Kidney epithelial cell (primary cell): ENCODE results near the gene KATNAL1. TPM values are rescaled to one million over a fixed set of nuclear protein-coding genes. Genes with fewer than 3 reads are reported as not detected.

ENCODE experiments used
- DNase-seq: peaks from one replicate; pipeline ENCODE4 v3.0.0-alpha.2; 2010; ENCODE audit warnings: low read depth
- H3K27me3 ChIP-seq: 2 replicates; pipeline ENCODE4 v1.6.0; 2011; ENCODE audit warnings: low read length; ENCODE audit not compliant: control insufficient read depth, insufficient read depth
- H3K36me3 ChIP-seq: 2 replicates; pipeline ENCODE4 v1.5.1; 2011; ENCODE audit warnings: low read length; ENCODE audit not compliant: control insufficient read depth, insufficient read depth
- H3K4me3 ChIP-seq: 2 replicates; pipeline ENCODE4 v1.5.1; 2011; ENCODE audit warnings: low read depth, mild to moderate bottlenecking, control low read depth, low read length
- CTCF ChIP-seq: IDR thresholded peaks from 2 replicates; pipeline ENCODE4 v1.5.1; 2011; ENCODE audit warnings: mild to moderate bottlenecking, moderate library complexity, low read length, control low read depth, inconsistent platforms; ENCODE audit not compliant: insufficient read depth, poor library complexity, severe bottlenecking
- total RNA-seq: library from RNA; depleted of rRNA; stranded (reverse); fragments of >200 nt; gene quantifications from 2 replicates; pipeline ENCODE4 v1.2.3, GENCODE V29; 2015

Gene KATNAL1
- total RNA-seq, 1 donor from 2014 or later: 13.3 TPM

DNA sequence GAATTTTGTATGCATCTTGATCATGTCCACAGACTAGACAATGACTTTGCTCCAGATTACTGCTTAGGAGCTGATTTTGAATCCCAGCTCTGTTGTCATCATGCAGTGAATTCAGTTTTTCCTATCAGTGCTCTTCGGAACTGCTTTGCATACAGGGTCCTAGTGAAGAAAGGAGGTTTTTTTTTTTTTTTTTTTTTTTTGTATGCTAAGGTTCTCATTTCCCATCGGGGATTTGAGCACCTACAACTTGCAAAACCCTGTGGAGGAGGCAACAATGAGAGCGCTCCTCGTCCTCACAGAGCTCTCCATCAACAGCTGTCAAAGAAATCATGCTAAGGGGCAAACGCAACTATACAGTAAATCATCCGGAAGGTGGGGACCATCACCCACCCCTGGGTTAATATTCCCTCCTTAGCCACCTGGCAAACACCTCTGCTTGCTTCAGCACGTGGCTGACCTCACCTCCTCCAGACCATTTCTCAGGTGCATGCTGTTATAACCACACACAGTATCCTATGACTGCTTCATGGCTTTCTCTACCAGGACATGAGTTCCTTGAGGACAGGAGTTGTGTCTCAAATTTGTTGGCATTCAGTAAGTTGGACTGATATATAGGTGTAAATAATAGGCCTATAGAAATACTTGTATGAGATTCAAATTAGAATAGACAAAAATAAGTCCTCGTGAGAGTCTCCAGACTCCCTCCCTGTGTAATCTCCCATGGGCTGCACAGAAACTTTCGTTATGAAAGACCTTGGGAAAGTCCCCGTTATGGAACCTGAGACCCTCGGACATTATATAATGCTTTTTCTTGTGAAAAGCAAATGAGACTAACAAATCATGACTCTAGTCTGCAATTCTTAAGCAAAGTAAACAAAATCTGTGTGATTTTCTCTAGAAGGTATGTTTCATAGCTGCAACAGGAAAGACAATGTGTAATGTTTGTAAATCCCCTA is 113.8 kb downstream of the KATNAL1 start:
- H3K27me3 ChIP-seq: no peaks in the 10 kb centered on the region
- no peaks in the 10 kb centered on the region for H3K36me3 ChIP-seq
- TF ChIP-seq CTCF: no peak
- H3K4me3 ChIP-seq: no peak overlapping the region
- no peak for DNase-seq

GRCh38 chr13:30192320-30193093 is 114.8 kb downstream of the KATNAL1 start:
- Histone ChIP-seq H3K4me3 (no peak overlapping the region), H3K36me3 (no peaks in the 10 kb centered on the region), H3K27me3 (no peaks in the 10 kb centered on the region)
- no peak for TF ChIP-seq CTCF
- DNase-seq: no peak

GRCh38 chr13:30191491-30192100 is 115.8 kb downstream of the KATNAL1 start:
- no peak for DNase-seq
- Histone ChIP-seq H3K27me3 (no peaks in the 10 kb centered on the region), H3K36me3 (no peaks in the 10 kb centered on the region), H3K4me3 (no peak overlapping the region)
- no peak for TF ChIP-seq CTCF

GRCh38 chr13:30186634-30187415 is 120.5 kb downstream of the KATNAL1 start:
- no peaks in the 10 kb centered on the region for H3K36me3 ChIP-seq
- no peak overlapping the region for H3K4me3 ChIP-seq
- no peak for DNase-seq
- no peak for TF ChIP-seq CTCF
- H3K27me3 ChIP-seq: no peaks in the 10 kb centered on the region

- Histone ChIP-seq H3K4me3 (no peak overlapping the region), H3K27me3 (no peaks in the 10 kb centered on the region), H3K36me3 (no peaks in the 10 kb centered on the region)
- DNase-seq: no peak
- TF ChIP-seq CTCF: no peak
Measured at GRCh38 chr13:30181888-30182651, 125.3 kb downstream of the KATNAL1 start.
